ENCODE data around the gene VSTM4.
A peak's percentile ranks its signal among the peaks of the same experiment; 100 is the strongest.

VSTM4 gene

DNA sequence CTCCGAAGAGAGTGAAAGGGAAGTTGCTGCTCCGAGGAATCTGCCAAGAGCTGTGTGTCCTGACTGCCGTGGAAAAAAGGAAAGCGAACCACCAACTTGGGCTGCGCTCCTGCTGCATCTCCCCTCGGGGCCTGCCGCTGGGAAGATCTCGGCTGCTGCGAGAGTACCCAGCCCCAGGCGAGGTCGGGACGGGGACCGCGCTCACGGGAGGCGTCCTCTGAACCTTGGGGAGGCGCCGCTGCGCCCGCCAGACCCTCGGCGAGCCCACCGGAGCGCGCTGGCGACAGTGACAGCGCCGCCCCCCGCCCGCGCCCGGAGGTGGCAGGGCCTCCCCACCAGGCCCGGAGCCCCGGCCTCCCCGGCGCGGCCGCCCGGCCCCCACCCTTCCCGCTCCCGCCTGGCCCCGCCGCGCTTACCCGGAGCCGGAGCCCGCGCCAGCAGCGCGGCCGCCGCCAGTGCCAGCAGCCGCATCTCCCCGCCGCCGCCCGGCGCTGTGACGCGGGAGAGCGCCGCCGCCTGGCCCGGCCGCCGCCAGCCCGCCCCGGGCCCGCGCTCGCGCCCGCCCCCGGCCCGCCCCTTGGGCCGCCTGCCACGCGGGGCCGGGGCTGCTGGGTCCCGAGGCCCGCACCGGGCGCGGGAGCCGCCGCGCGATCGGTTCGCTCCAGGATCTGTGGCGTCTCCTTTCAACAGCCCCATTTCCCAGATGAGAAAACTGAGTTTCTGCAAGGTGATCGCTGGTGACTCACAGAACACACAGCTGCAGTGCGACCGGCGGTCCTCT is at the start of gene VSTM4:
Gene VSTM4 (minus strand): TSS at position 508 of the 781 bp plus-strand sequence. CDS start 37 bp downstream, at position 471.
- Histone ChIP-seq H3K36me3 (ENCODE audit: control insufficient read depth in 1 of 2, insufficient read depth in 2 of 2, low read length in 2 of 2) (no peaks in the 10 kb centered on the region), H3K27me3 (ENCODE audit: low read depth, low read length) (no peaks in the 10 kb centered on the region), H3K4me1 (ENCODE audit: control insufficient read depth in 1 of 2, insufficient read depth in 2 of 2, low read length in 2 of 2) (peaks cover 0 to 11% of the 10 kb centered on the region in 2 donors), H3K9me3 (ENCODE audit: control insufficient read depth in 1 of 2, low read length in 2 of 2) (no peaks in the 10 kb centered on the region), H3K27ac (ENCODE audit: low read length) (peak within 1 kb of the TSS; percentile 29), H3K4me3 (ENCODE audit: low read depth in 1 of 2, low read length in 2 of 2) (peak within 1 kb of the TSS; percentile 65 to 67)

DNA sequence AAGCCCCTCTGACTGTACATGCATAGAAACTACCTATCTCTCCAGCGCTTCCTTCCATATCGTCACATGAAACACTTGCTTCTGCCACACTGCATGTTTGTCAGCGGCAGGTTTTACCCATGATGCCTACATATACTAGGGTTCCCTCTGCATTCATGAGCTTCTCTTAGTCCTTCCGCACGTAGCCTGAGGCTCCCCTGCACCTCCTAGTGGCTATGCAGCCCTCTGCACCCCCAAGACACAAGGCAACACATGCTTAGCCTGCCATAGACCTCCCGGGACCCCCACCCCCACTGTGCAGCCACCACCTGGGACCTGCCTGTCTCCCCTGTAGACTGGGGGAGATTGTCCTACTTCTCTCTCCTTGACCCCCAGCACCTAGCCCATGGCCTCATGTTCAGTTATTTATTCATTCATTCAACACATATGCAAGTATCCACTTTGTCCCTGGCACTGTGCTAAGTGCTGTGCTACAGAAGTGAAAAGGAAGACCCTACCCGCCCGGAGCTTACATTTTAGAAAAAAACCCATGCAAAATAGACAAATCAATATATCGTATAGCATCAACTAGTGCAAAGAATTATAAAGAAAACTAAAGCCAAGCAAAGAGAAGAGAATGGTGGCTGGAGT is 49.4 kb upstream of the VSTM4 start:
- Histone ChIP-seq H3K27me3 (ENCODE audit: low read depth, low read length) (no peaks in the 10 kb centered on the region), H3K36me3 (ENCODE audit: control insufficient read depth in 1 of 2, insufficient read depth in 2 of 2, low read length in 2 of 2) (no peaks in the 10 kb centered on the region), H3K9me3 (ENCODE audit: control insufficient read depth in 1 of 2, low read length in 2 of 2) (no peaks in the 10 kb centered on the region), H3K27ac (ENCODE audit: low read length) (no peak overlapping the region), H3K4me1 (ENCODE audit: control insufficient read depth in 1 of 2, insufficient read depth in 2 of 2, low read length in 2 of 2) (no peaks in the 10 kb centered on the region), H3K4me3 (ENCODE audit: low read depth in 1 of 2, low read length in 2 of 2) (no peak overlapping the region)

DNA sequence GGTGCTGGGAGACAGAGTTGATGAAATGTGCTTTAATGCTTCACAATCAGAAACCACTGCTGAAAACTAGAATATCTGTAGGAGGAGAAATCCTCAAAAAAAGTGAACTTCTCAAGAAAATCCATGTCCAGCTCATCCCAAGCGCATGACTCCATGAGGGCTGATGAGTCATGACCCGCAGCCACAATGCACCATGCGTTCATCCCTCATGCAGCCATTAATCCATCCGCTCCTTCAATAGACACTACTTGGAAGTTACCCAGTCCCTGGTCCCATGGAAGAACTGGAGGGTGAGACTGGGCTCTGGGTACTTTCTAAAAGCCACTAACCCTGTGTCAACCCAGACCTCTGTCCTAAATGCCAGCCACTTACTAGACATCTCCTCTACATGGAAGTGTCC is 48.4 kb upstream of the VSTM4 start:
- no peak overlapping the region for H3K4me3 ChIP-seq (ENCODE audit: low read depth in 1 of 2, low read length in 2 of 2)
- no peaks in the 10 kb centered on the region for H3K4me1 ChIP-seq (ENCODE audit: control insufficient read depth in 1 of 2, insufficient read depth in 2 of 2, low read length in 2 of 2)
- H3K36me3 ChIP-seq (ENCODE audit: control insufficient read depth in 1 of 2, insufficient read depth in 2 of 2, low read length in 2 of 2): no peaks in the 10 kb centered on the region

DNA sequence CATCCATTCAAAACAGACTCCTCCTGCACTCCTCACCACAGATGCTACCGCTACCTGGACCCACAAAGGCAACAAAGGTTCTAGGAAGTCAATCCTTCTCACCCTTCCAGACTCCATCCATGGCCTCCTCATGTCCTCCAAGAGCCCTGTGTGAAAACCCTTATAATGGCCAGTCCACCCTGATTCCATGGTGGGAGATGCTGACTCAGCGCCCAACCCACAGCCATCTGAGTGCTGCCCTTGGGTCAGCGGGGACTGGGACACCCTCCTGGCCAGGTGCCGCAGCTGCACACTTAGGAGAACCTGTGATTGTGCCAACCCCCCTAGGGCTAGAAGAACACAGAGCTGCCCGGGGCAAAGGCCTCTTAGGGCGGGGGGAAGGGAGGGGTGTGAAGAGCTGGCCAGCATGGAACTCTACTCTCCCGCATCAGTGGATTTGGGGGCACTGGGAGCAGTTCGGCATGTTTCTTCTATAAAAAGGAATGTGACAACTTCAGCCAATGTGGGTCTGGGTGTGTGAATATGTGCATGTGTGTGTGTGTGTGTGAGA is 47.5 kb upstream of the VSTM4 start:
- Histone ChIP-seq H3K9me3 (ENCODE audit: control insufficient read depth in 1 of 2, low read length in 2 of 2) (no peaks in the 10 kb centered on the region), H3K27ac (ENCODE audit: low read length) (no peak overlapping the region), H3K4me3 (ENCODE audit: low read depth in 1 of 2, low read length in 2 of 2) (no peak overlapping the region), H3K36me3 (ENCODE audit: control insufficient read depth in 1 of 2, insufficient read depth in 2 of 2, low read length in 2 of 2) (no peaks in the 10 kb centered on the region), H3K27me3 (ENCODE audit: low read depth, low read length) (no peaks in the 10 kb centered on the region), H3K4me1 (ENCODE audit: control insufficient read depth in 1 of 2, insufficient read depth in 2 of 2, low read length in 2 of 2) (no peaks in the 10 kb centered on the region)

More for the DNA sequence above, 48.4 kb upstream of the VSTM4 start:
- Histone ChIP-seq H3K27me3 (ENCODE audit: low read depth, low read length) (no peaks in the 10 kb centered on the region), H3K27ac (ENCODE audit: low read length) (no peak overlapping the region), H3K9me3 (ENCODE audit: control insufficient read depth in 1 of 2, low read length in 2 of 2) (no peaks in the 10 kb centered on the region)

- Histone ChIP-seq H3K4me3 (ENCODE audit: low read depth in 1 of 2, low read length in 2 of 2) (no peak overlapping the region), H3K9me3 (ENCODE audit: control insufficient read depth in 1 of 2, low read length in 2 of 2) (no peaks in the 10 kb centered on the region), H3K36me3 (ENCODE audit: control insufficient read depth in 1 of 2, insufficient read depth in 2 of 2, low read length in 2 of 2) (no peaks in the 10 kb centered on the region), H3K27ac (ENCODE audit: low read length) (no peak overlapping the region), H3K4me1 (ENCODE audit: control insufficient read depth in 1 of 2, insufficient read depth in 2 of 2, low read length in 2 of 2) (no peaks in the 10 kb centered on the region), H3K27me3 (ENCODE audit: low read depth, low read length) (no peaks in the 10 kb centered on the region)
Observed at GRCh38 chr10:49162063-49162462, 46.7 kb upstream of the VSTM4 start.

DNA sequence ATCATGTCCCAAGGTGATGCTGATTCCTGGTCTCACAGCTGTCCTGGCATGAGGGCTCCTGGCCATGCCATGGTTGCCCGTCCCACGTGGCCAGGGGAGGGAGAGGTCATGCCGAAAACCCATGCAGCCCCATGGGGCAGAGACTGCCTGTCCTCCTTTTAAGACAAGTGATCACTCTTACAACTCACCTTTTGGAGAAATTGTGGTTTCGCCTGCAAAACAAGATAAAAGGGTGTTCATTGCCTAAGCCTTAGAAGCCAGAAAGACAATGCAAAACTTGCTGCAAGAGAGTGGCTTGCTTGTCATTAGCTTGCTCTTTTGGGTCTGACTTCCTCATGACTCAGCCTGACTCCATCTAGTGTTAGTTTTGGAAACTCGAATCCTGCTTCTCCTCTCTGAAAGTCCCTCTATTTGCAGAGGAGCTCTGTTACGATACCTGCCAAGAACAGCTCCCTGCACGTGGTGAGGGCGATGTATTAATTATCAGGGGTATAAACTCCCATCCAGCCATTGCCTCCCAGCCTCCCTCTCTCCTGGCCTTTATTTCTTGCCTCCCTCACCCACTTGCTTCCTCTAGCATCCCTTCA is 46.2 kb upstream of the VSTM4 start:
- H3K27ac ChIP-seq (ENCODE audit: low read length): no peak overlapping the region
- no peaks in the 10 kb centered on the region for H3K4me1 ChIP-seq (ENCODE audit: control insufficient read depth in 1 of 2, insufficient read depth in 2 of 2, low read length in 2 of 2)
- no peak overlapping the region for H3K4me3 ChIP-seq (ENCODE audit: low read depth in 1 of 2, low read length in 2 of 2)
- H3K36me3 ChIP-seq (ENCODE audit: control insufficient read depth in 1 of 2, insufficient read depth in 2 of 2, low read length in 2 of 2): no peaks in the 10 kb centered on the region
- no peaks in the 10 kb centered on the region for H3K27me3 ChIP-seq (ENCODE audit: low read depth, low read length)
- H3K9me3 ChIP-seq (ENCODE audit: control insufficient read depth in 1 of 2, low read length in 2 of 2): no peaks in the 10 kb centered on the region

DNA sequence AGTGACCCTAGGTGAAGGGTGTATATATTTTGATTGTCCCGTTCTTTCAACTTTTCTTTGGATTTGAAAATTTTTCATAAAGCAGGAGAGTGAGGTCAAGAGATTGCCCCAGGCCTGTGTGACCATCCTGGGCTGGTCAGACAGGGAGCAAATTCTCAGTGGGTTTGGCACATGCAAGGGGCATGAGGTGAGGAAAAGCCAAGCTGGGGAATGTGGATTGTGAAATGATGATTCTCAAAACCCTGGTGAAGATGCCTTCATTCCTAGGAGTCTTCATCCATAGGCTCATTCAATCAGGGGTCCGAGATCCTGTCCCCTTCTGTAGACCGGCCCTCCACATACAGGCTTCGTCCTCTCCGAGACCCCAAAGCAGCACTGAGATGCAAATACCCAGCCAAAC is 45.5 kb upstream of the VSTM4 start:
- H3K27me3 ChIP-seq (ENCODE audit: low read depth, low read length): no peaks in the 10 kb centered on the region
- H3K4me3 ChIP-seq (ENCODE audit: low read depth in 1 of 2, low read length in 2 of 2): no peak overlapping the region
- H3K9me3 ChIP-seq (ENCODE audit: control insufficient read depth in 1 of 2, low read length in 2 of 2): no peaks in the 10 kb centered on the region
- no peaks in the 10 kb centered on the region for H3K4me1 ChIP-seq (ENCODE audit: control insufficient read depth in 1 of 2, insufficient read depth in 2 of 2, low read length in 2 of 2)
- H3K27ac ChIP-seq (ENCODE audit: low read length): no peak overlapping the region
- H3K36me3 ChIP-seq (ENCODE audit: control insufficient read depth in 1 of 2, insufficient read depth in 2 of 2, low read length in 2 of 2): no peaks in the 10 kb centered on the region

- Histone ChIP-seq H3K4me3 (ENCODE audit: low read depth in 1 of 2, low read length in 2 of 2) (no peak overlapping the region), H3K36me3 (ENCODE audit: control insufficient read depth in 1 of 2, insufficient read depth in 2 of 2, low read length in 2 of 2) (no peaks in the 10 kb centered on the region), H3K4me1 (ENCODE audit: control insufficient read depth in 1 of 2, insufficient read depth in 2 of 2, low read length in 2 of 2) (no peaks in the 10 kb centered on the region), H3K27me3 (ENCODE audit: low read depth, low read length) (no peaks in the 10 kb centered on the region), H3K9me3 (ENCODE audit: control insufficient read depth in 1 of 2, low read length in 2 of 2) (no peaks in the 10 kb centered on the region), H3K27ac (ENCODE audit: low read length) (no peak overlapping the region)
Observed at GRCh38 chr10:49160110-49160509, 44.8 kb upstream of the VSTM4 start.

DNA sequence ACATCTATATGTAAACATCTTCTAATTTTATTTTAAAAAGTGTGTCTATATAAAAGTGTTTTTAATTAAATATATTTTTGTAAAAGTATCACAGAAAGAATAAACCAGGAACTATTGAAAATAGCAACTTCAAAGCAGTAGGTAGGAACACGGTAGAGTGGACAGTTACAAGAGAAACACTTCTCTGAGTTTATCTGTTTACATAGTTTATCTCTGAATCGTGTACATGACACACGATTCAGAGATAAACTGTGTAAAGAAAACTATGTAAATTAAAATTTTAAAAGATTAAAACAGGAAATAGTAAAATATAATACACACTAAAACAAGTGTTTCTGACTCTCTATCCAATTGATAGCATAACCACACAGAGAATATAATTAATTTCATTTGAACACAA is 43.6 kb upstream of the VSTM4 start:
- no peaks in the 10 kb centered on the region for H3K27me3 ChIP-seq (ENCODE audit: low read depth, low read length)
- H3K4me3 ChIP-seq (ENCODE audit: low read depth in 1 of 2, low read length in 2 of 2): no peak overlapping the region
- H3K4me1 ChIP-seq (ENCODE audit: control insufficient read depth in 1 of 2, insufficient read depth in 2 of 2, low read length in 2 of 2): no peaks in the 10 kb centered on the region
- no peaks in the 10 kb centered on the region for H3K9me3 ChIP-seq (ENCODE audit: control insufficient read depth in 1 of 2, low read length in 2 of 2)
- no peak overlapping the region for H3K27ac ChIP-seq (ENCODE audit: low read length)
- H3K36me3 ChIP-seq (ENCODE audit: control insufficient read depth in 1 of 2, insufficient read depth in 2 of 2, low read length in 2 of 2): no peaks in the 10 kb centered on the region

GRCh38 chr10:49158404-49158803 is 43.1 kb upstream of the VSTM4 start:
- no peak overlapping the region for H3K4me3 ChIP-seq (ENCODE audit: low read depth in 1 of 2, low read length in 2 of 2)
- H3K4me1 ChIP-seq (ENCODE audit: control insufficient read depth in 1 of 2, insufficient read depth in 2 of 2, low read length in 2 of 2): no peaks in the 10 kb centered on the region
- no peak overlapping the region for H3K27ac ChIP-seq (ENCODE audit: low read length)
- no peaks in the 10 kb centered on the region for H3K27me3 ChIP-seq (ENCODE audit: low read depth, low read length)
- H3K9me3 ChIP-seq (ENCODE audit: control insufficient read depth in 1 of 2, low read length in 2 of 2): no peaks in the 10 kb centered on the region
- no peaks in the 10 kb centered on the region for H3K36me3 ChIP-seq (ENCODE audit: control insufficient read depth in 1 of 2, insufficient read depth in 2 of 2, low read length in 2 of 2)

DNA sequence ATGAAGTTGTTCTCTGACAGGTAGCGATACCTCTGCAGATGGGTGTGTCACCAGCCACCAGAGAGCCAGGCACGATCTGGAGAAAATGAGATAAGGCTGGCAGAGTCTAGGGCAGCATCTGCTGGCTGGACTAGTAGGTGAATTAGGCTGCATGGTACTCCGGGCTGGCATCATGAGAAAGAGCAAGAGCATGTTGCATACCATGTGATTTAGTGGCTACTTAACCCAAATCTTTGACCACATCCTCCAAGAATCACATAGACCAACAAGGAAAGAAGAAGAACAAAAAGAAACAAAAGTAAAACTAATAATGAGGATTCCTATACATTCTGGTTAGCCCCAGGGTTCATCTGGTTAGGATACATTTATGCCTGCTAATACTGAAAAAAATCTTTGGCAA is 41.9 kb upstream of the VSTM4 start:
- Histone ChIP-seq H3K9me3 (ENCODE audit: control insufficient read depth in 1 of 2, low read length in 2 of 2) (no peaks in the 10 kb centered on the region), H3K4me3 (ENCODE audit: low read depth in 1 of 2, low read length in 2 of 2) (no peak overlapping the region), H3K27me3 (ENCODE audit: low read depth, low read length) (no peaks in the 10 kb centered on the region), H3K27ac (ENCODE audit: low read length) (no peak overlapping the region), H3K36me3 (ENCODE audit: control insufficient read depth in 1 of 2, insufficient read depth in 2 of 2, low read length in 2 of 2) (no peaks in the 10 kb centered on the region), H3K4me1 (ENCODE audit: control insufficient read depth in 1 of 2, insufficient read depth in 2 of 2, low read length in 2 of 2) (no peaks in the 10 kb centered on the region)

Measured in muscle layer of duodenum (tissue), 2 donors.